Uterus (tissue), 4 donors: Measurements from ENCODE around the gene GALNT7. TPM values are rescaled to one million over a fixed set of nuclear protein-coding genes. Genes with fewer than 3 reads are reported as not detected.
"Not testable (repeated sequence)": the region's sequence is repeated elsewhere in the genome, so short reads cannot be mapped to it uniquely, and the experiment has no call there.

Source experiments
- DNase-seq, 2 donors: peaks; one replicate each; pipeline ENCODE4 v3.0.0-alpha.2; 2019 to 2020
- H3K27ac ChIP-seq, 2 donors: fragments of 200-600 bp; sonication (generic); 1 replicate in 1 of 2; 2 replicates in 1 of 2; pipeline ENCODE4 v1.5.1; 2016 to 2018
- H3K27me3 ChIP-seq, 2 donors: fragments of 200-600 bp; sonication (generic); one replicate each; pipeline ENCODE4 v1.5.1; 2018 to 2019; ENCODE audit warnings: control low read depth in 1 of 2
- H3K36me3 ChIP-seq, 2 donors: fragments of 200-600 bp; sonication (generic); one replicate each; pipeline ENCODE4 v1.5.1; 2019; ENCODE audit warnings: control low read depth in 1 of 2
- H3K4me1 ChIP-seq, 2 donors: fragments of 200-600 bp; sonication (generic); one replicate each; pipeline ENCODE4 v1.5.1; 2018 to 2019; ENCODE audit warnings: control low read depth in 1 of 2
- H3K4me3 ChIP-seq, 2 donors: fragments of 200-600 bp; sonication (generic); 1 replicate in 1 of 2; 2 replicates in 1 of 2; pipeline ENCODE4 v1.5.1; 2018 to 2019; ENCODE audit warnings: mild to moderate bottlenecking in 1 of 2
- H3K9me3 ChIP-seq, 2 donors: fragments of 200-600 bp; sonication (generic); one replicate each; pipeline ENCODE4 v1.5.1; 2019; ENCODE audit warnings: control low read depth in 1 of 2
- POLR2A ChIP-seq, 2 donors: fragments of 450-650 bp; IDR thresholded peaks; one replicate each; pipeline ENCODE4 v1.6.1; 2016; ENCODE audit warnings: antibody characterized with exemption in 2 of 2, mild to moderate bottlenecking in 1 of 2, moderate library complexity in 1 of 2
- intact Hi-C: fragments of 100-400 bp; cut with DNase I; formaldehyde crosslinking; loops from one replicate; pipeline ENCODE4 v1.15.1; 2023; ENCODE audit warnings: low total_unique reads
- total RNA-seq, 4 donors: library from RNA; depleted of rRNA in 3 of 4; stranded (reverse); fragments of >200 nt in 3 of 4; gene quantifications; one replicate each; pipeline versions ENCODE4 v1.1.0 to v1.2.4, GENCODE V29; 2014 to 2023
- TF ChIP-seq, protein P1 (sequence below), 4 experiments: fragments of 200-600 bp in 2 of 4; fragments of 450-650 bp in 2 of 4; sonication (generic) in 2 of 4; IDR thresholded peaks; one replicate each; pipeline ENCODE4 v1.5.1; 2016 to 2019; ENCODE audit warnings: antibody characterized with exemption in 4 of 4, mild to moderate bottlenecking in 2 of 4, moderate library complexity in 1 of 4
- donor health status: DM: yes; HTN: yes; CAD: no.

GALNT7 gene
- total RNA-seq, 4 donors from 2014 or later, result 7.7 to 48.2 (median 19.2) TPM

DNA sequence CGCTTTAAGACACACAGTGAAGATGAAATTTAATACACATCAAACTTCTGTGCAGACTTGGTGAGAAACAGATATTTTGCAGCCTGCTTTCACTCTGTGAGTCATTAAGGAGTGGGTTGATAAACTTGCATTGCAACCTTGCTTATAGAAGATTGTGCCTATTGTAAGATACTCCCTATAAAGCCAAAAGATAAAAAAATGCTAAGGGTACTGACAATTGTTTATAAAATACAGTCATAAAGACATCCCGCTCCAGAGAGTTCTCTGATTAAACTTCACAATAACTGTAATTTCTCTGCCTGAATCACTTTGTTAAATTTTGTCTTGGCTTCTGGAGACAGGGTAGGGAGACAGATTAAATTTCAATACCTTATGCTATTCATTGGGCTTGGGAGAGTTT, 49.1 kb downstream of the GALNT7 start:
- intact Hi-C loops, result no loop called here
- Histone ChIP-seq H3K36me3 (no peaks in the 10 kb centered on the region), H3K4me3 (no peak overlapping the region), H3K9me3 (no peaks in the 10 kb centered on the region), H3K4me1 (no peaks in the 10 kb centered on the region), H3K27ac (no peak overlapping the region), H3K27me3 (no peaks in the 10 kb centered on the region)
- TF ChIP-seq, protein P1, sequence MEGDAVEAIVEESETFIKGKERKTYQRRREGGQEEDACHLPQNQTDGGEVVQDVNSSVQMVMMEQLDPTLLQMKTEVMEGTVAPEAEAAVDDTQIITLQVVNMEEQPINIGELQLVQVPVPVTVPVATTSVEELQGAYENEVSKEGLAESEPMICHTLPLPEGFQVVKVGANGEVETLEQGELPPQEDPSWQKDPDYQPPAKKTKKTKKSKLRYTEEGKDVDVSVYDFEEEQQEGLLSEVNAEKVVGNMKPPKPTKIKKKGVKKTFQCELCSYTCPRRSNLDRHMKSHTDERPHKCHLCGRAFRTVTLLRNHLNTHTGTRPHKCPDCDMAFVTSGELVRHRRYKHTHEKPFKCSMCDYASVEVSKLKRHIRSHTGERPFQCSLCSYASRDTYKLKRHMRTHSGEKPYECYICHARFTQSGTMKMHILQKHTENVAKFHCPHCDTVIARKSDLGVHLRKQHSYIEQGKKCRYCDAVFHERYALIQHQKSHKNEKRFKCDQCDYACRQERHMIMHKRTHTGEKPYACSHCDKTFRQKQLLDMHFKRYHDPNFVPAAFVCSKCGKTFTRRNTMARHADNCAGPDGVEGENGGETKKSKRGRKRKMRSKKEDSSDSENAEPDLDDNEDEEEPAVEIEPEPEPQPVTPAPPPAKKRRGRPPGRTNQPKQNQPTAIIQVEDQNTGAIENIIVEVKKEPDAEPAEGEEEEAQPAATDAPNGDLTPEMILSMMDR (IDR thresholded peaks at IDR 0.05), result no peak
- TF ChIP-seq POLR2A (IDR thresholded peaks at IDR 0.05), result no peak
- DNase-seq, result no peak

DNA sequence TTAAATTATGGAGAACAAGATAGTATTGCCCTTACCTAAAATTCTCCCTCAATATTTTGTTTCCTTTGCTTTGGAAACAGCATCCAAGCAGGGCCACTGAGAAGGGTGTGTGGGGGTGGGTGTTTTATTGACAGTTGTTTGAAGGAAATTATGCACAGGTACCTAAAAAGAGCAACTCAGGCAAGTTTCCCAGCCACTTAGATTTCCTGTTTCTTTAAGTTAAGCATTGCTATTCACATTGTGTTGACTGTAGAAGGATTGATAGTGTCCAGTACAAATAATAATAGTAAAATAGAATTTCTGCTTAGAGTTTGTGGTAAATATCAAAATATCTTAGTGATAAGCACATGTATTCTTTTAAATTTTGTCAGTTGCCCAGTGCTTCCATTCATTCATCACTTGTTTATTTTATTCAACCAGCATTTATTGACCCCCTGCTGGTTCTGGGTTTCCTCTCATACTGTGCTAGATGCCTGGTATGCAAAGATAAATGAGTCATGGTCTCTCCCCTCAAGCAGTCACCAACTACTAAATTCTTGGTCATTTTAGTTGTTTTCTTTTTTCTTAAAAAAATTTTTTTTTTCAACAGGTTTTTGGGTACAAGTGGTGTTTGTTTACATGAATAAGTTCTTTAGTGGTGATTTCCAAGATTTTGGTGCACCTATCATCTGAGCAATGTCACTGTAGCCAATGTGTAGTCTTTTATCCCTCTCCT, 50.0 kb downstream of the GALNT7 start:
- Histone ChIP-seq H3K36me3 (no peaks in the 10 kb centered on the region), H3K4me3 (no peak overlapping the region), H3K27me3 (no peaks in the 10 kb centered on the region), H3K9me3 (no peaks in the 10 kb centered on the region), H3K27ac (no peak overlapping the region), H3K4me1 (no peaks in the 10 kb centered on the region)
- no peak for DNase-seq
- intact Hi-C loops, result no loop called here
- no peak for TF ChIP-seq POLR2A (IDR thresholded peaks at IDR 0.05)
- TF ChIP-seq, protein P1 (IDR thresholded peaks at IDR 0.05), result no peak

DNA sequence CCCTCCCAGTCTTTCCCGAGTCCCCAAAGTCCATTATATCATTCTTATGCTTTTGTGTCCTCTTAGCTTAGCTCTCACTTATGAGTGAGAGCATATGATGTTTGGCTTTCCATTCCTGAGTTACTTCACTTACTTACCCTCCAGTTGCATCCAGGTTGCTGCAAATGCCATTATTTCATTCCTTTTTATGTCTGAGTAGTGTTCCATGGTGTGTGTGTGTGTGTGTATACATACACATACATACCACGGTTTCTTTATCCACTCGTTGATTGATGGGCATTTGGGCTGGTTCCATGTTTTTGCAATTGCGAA, 50.5 kb downstream of the GALNT7 start:
- intact Hi-C loops, H3K4me1 ChIP-seq, H3K9me3 ChIP-seq, H3K36me3 ChIP-seq, DNase-seq, H3K4me3 ChIP-seq, H3K27me3 ChIP-seq, H3K27ac ChIP-seq: not testable (repeated sequence)

- no peaks in the 10 kb centered on the region for H3K9me3 ChIP-seq
- H3K36me3 ChIP-seq, result no peaks in the 10 kb centered on the region
- intact Hi-C loops, result no loop called here
- no peaks in the 10 kb centered on the region for H3K4me1 ChIP-seq
- no peak for DNase-seq
- H3K27me3 ChIP-seq, result no peaks in the 10 kb centered on the region
- H3K27ac ChIP-seq, result no peak overlapping the region
- no peak overlapping the region for H3K4me3 ChIP-seq
- no peak for TF ChIP-seq POLR2A (IDR thresholded peaks at IDR 0.05)
- TF ChIP-seq, protein P1 (IDR thresholded peaks at IDR 0.05), result no peak
Measured at GRCh38 chr4:173223743-173224142, 55.1 kb downstream of the GALNT7 start.

DNA sequence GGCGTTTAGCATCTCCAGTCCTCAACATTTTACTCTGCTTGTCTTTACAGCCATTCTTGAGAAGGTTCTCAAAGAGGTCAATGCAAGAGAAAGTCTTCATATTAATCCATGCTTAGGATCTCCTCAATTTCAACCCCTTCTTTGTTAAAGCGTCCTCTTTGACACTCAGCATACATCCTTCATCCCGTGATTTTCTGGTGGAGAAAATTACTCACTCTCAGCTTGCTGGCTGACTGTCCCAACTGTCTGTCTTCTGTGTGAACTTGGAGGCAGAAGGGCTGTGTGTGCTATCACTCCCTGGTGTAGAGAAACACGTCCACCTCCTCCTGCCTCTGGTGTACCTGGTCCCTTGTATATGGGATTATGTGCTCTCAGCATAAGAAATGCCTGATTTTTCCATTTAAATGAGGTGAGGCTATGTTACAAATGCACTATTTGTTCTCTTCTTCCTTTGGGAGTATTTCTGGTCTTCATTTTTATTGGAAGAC, 57.8 kb downstream of the GALNT7 start:
- intact Hi-C loops, result no loop called here
- Histone ChIP-seq H3K4me3 (no peak overlapping the region), H3K36me3 (no peaks in the 10 kb centered on the region), H3K9me3 (no peaks in the 10 kb centered on the region), H3K4me1 (no peaks in the 10 kb centered on the region), H3K27ac (no peak overlapping the region), H3K27me3 (no peaks in the 10 kb centered on the region)
- TF ChIP-seq, protein P1 (IDR thresholded peaks at IDR 0.05), result no peak
- TF ChIP-seq POLR2A (IDR thresholded peaks at IDR 0.05), result no peak
- no peak for DNase-seq

GRCh38 chr4:173227756-173228155, 59.1 kb downstream of the GALNT7 start:
- no peak overlapping the region for H3K4me3 ChIP-seq
- no peaks in the 10 kb centered on the region for H3K36me3 ChIP-seq
- no peaks in the 10 kb centered on the region for H3K4me1 ChIP-seq
- H3K27ac ChIP-seq, result no peak overlapping the region
- H3K27me3 ChIP-seq, result no peaks in the 10 kb centered on the region
- DNase-seq, result no peak
- no peaks in the 10 kb centered on the region for H3K9me3 ChIP-seq
- intact Hi-C loops, result no loop called here
- TF ChIP-seq, protein P1 (IDR thresholded peaks at IDR 0.05), result no peak
- TF ChIP-seq POLR2A (IDR thresholded peaks at IDR 0.05), result no peak
